SH-SY5Y (cell line): Measurements from ENCODE around the gene DPYSL4.

ENCODE experiments used
- GATA2 ChIP-seq: IDR thresholded peaks from 2 replicates; pipeline ENCODE4 v1.6.1; 2011; ENCODE audit warnings: mild to moderate bottlenecking, low read depth, low read length
- GATA3 ChIP-seq: IDR thresholded peaks from 2 replicates; pipeline ENCODE4 v1.6.1; 2011; ENCODE audit warnings: low read depth, mild to moderate bottlenecking, low read length, moderate library complexity

Gene DPYSL4

DNA sequence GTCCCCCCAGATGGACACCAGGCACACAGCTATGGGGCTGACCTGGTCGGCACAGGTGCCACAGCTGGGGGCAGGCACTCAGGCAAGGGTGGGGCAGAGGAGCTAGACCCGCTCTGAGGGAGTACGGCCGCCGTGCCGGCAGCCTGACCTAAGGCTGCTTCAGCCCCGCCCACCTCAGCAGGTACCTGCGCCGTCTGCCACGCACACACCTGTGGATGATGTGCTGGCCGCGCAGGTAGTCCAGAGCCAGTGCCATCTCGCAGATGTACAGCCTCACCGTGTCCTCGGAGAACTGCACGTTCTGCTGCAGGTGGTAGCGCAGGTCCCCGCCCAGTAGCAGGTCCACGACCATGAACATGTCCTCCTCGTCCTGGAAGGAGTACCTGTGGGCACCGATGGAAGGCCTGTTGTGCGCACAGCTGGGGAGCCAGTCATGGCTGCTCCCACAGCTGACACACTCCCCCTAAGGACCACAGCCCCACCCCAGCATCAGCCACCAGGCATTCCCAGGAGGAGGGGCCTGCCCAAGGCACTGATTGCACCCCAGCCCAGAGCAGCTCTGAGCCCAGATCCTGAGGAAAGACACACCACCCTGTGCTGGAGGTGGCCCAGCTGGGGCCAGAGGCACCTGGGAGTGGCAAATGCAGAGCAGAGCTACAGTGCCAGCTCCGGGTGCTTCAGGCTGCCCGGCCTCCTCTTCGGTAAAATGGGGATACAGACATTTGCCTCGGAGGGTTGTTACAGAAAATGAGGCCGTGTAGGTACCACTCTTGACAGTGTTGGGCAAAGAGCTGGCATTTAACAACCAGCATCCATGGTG lies 40.0 kb downstream of the DPYSL4 start:
- no peak for TF ChIP-seq GATA3
- no peak for TF ChIP-seq GATA2

DNA sequence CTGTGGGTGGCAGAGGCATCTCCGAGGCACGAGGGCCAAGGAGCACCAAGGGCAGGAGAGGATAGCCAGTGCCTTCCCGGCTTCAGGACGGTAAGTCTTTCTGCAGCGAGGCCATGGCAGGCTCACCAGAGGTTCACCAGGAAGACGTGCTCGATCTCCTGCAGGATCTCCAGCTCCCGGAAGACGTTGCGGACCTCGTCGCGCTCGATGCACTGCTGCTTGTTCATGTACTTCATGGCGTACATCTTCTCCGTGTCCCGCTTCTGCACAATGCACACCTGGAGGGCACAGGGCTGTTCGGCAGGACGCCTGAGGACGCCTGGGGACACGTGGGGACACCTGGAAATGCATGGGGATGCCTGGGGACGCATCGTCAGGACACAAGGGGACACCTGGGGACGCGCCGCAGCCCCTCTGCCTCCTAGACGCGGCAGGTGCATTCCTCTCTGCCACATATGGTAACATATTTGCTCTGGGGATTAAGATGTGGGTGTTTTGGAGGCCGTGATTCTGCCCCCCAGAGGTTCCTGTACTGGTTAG lies 41.2 kb downstream of the DPYSL4 start:
- TF ChIP-seq GATA3 = no peak
- no peak for TF ChIP-seq GATA2

DNA sequence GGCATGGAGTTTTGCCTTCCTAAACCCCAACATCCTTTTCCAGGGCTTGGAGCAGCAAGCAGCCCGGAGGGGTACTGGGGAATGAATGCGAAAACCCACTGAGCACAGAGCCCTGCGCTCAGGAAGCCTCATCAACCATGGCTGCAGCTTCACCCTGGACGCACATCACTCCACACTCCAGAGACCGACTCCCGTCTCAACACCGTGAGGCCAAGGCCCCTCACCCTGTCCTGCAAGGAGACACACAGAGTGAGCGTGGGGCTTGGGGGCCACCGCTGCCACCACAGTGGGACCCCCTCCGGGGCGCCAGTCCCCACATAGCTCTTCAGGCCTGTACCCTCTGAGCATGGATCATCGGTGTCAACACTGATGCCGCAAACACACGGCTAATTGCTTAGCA lies 41.9 kb downstream of the DPYSL4 start:
- TF ChIP-seq GATA3 (no peak), GATA2 (no peak)

DNA sequence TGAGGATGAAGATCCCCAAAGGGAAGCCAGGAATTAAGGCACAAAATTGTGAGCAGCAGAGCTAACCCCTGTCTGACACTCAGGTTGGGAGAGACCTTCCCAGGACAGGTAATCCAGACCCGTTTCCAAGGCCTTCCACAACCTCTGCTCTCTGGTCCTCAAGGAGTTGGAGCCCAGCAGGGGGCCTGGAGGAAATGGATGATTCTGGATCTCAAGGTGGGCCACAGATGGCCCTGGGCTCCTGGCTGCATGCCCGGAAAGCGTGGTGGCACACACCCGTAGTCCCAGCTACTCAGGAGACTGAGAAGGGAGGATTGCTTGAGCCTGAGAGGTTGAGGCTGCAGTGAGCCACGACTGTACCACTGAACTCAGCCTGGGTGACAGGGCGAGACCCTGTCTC lies 42.3 kb downstream of the DPYSL4 start:
- no peak for TF ChIP-seq GATA3
- TF ChIP-seq GATA2 = no peak

DNA sequence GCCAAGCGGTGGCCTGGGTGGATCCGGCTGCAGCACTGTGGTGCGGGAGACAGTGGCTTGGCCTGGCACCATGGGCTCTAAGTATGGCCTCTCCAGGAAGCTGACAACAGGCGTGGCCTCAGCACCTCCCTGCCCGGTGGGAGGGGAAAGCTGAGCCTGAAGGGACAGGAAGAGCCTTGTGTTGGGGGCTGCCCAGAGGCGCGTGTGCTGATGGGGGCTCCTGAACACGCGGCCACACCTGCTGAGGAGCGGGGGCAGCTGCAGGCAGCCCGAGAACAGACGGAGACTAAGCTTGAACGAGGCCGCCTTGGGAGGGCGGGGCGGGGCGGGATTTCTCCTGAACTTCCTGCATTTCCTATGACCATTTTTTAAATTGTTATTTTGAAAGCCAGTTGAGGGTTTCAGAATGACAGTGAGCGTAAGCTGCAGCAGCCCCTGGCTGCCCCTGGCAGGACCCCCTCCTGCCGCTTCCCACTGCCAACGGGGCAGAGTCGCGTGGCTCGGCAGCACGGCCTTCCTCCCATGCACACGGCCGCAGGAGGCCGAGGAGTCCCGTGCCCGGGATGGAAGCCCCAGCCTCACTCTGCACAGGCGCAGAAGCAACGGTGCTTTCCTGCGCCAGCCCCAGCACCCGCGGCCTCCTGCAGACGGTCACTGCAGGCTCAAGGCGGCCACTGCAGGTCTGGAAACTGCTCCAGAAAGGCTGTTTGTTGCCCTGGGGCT lies 43.2 kb downstream of the DPYSL4 start:
- TF ChIP-seq GATA3 (no peak), GATA2 (no peak)

- TF ChIP-seq GATA2 = no peak
- no peak for TF ChIP-seq GATA3
Measured at GRCh38 chr10:132230557-132231210, 43.9 kb downstream of the DPYSL4 start.

DNA sequence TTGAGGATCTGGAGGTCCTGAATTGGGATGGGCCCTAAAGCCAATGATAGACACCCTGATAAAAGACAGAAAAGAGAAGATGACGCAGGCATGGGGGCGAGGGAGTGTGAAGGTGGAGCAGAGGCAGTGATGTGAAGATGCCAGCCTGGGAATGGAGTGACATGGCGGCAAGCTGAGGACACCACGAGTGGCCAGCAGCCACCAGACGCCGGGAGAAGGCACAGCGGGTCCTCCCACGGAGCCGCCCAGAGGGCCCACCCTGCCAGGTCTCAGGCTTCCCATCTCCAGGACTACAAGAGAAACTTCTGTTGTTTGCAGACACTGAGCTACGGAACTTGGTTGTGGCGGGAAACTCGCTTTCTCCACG lies 44.9 kb downstream of the DPYSL4 start:
- TF ChIP-seq GATA3 = no peak
- no peak for TF ChIP-seq GATA2

GRCh38 chr10:132232023-132232951 lies 45.5 kb downstream of the DPYSL4 start:
- TF ChIP-seq GATA2 (no peak), GATA3 (no peak)

DNA sequence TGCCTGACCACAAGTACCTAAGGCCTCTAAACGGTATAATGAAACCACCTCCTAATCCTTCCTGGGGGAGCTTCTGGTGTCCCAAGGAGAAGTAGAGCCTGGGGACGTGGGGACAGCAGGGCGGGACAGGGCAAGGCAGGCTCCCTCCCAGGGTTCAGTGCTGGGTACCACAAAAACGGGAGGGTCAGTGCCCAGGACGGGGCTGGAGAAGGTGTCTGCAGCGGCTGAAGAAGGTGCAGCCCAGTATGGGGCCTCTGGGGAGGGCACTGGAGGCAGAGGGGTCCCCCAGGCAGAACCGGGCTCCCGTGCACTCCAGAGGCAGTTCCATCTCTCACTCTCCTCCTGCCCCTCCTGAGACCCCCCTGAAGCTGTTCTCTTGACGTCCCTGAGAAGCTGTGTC lies 46.2 kb downstream of the DPYSL4 start:
- no peak for TF ChIP-seq GATA2
- no peak for TF ChIP-seq GATA3

DNA sequence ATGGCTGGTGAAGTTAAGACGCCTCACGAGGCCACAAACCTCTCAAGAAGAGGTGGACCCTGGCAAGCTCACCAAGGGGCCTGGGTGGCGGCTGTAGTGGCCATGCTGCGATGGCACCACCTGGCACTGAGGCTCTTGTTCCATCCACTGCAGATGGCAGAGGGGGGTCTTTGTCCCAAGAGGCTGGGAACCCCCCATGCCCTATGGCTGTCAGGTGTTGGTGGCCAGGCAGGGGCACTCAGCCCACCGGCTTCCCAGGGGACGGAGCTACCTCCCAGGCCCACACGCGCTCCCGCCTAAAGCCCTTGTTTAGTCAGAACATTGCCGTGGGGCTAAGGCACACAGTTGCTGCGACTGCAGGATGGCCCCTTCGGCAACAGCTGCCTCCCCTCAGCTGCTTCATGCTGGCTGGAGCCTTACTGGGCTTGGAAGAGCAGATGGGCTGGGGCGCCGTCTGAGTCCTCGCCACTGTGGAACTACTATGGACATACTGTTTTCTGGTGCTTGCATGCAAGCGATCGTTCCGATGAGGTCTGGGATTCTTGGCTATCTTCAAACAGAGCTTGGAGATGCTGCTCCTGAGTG lies 46.8 kb downstream of the DPYSL4 start:
- TF ChIP-seq GATA3 = no peak
- TF ChIP-seq GATA2 = no peak

GRCh38 chr10:132234860-132235259 lies 48.1 kb downstream of the DPYSL4 start:
- TF ChIP-seq GATA3 = no peak
- TF ChIP-seq GATA2 = no peak

- TF ChIP-seq GATA2 (no peak), GATA3 (no peak)
Measured at GRCh38 chr10:132236161-132236560, 49.4 kb downstream of the DPYSL4 start.

- TF ChIP-seq GATA3 = no peak
- TF ChIP-seq GATA2 = no peak
Measured at GRCh38 chr10:132236881-132237280, 50.1 kb downstream of the DPYSL4 start.
